HuH-7.5 (cell line): Measurements from ENCODE around the gene RASGRP3.
"Not testable (repeated sequence)": the region's sequence is repeated elsewhere in the genome, so short reads cannot be mapped to it uniquely, and the experiment has no call there.

Experiments used
- DNase-seq: peaks from one replicate; pipeline ENCODE4 v3.0.0; 2011; ENCODE audit warnings: low spot score

Gene RASGRP3, protein sequence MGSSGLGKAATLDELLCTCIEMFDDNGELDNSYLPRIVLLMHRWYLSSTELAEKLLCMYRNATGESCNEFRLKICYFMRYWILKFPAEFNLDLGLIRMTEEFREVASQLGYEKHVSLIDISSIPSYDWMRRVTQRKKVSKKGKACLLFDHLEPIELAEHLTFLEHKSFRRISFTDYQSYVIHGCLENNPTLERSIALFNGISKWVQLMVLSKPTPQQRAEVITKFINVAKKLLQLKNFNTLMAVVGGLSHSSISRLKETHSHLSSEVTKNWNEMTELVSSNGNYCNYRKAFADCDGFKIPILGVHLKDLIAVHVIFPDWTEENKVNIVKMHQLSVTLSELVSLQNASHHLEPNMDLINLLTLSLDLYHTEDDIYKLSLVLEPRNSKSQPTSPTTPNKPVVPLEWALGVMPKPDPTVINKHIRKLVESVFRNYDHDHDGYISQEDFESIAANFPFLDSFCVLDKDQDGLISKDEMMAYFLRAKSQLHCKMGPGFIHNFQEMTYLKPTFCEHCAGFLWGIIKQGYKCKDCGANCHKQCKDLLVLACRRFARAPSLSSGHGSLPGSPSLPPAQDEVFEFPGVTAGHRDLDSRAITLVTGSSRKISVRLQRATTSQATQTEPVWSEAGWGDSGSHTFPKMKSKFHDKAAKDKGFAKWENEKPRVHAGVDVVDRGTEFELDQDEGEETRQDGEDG

DNA sequence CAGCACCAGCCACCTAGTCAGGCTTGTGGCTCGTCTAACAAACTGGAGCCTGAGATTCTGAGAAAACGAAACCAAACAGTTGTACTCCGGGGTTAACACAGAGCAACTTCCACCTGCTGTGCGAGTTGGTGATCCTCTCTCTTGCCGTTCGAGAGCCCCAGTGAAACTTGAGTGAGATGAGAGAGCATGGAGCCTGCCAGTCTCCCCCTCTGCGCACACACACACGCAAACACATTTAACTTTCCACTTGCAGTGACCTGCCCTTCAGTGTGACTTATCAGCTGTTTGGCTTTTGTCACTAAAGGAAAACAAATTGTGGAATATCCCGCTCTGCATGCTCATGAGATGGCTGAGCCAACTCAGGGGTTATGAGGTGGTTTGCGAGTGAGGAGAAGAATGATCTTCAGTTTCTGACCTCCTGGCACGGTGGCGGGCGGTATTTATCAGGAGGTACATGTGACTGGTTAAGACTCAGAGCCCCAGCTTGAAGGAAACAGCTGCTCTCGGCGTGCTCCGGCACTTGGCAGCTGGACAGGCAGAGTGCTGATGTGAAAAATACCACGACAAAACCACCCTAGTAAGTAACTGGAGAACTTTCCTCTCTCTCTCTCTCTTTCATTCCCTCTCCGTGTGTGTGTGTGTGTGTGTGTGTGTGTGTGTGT is at the start of gene RASGRP3:
Gene RASGRP3 (plus strand): TSS at position 519 of the 662 bp plus-strand sequence. CDS start 38,488 bp downstream, outside the sequence.
- DNase-seq, result peak; percentile 28

DNA sequence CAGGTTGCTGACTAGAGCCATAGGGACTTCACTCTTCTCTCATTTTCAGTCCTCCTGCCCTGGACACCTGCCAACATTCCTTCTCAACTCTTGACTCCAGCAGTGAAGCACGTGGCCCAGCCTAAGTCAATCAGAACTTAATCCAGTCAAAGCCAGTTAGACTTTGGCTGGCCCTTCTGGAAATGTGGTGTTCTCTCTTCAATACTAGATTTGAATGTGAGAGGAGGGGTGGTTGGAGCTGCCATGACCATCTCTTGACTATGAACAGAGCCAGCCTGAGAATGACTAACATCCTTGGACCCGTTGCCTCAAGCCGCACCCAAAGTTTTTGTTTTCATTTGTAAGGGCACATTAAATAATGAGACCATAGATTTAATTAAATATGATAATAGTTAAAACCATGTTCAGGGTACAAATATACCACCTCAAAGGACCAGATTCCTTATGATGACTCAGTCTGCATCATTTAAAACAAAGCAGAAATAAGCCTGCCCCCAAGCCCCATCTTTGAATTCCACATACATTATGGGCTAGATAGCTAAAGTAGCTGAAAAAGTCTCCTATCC is 49.7 kb upstream of the RASGRP3 start:
- peak; percentile 31 for DNase-seq

DNA sequence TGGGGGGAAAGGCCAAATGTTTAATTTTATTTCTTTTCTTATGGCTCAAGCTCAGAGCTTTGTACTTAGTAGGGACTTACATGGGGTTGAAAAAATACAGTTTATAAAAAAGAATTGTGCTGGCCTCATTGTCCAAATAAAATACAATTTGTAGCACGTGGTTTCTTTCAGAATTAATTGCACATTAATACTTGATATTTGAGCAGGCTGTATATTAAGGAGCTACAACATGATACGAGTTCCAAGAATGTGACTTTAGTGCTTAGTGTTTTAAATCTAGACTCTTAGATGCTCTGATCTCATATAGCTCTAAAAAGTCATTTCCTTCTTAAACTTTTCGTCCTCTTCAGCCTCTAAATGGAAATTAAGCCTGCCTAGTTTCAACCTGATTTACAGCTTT is 46.4 kb upstream of the RASGRP3 start:
- DNase-seq, result no peak

DNA sequence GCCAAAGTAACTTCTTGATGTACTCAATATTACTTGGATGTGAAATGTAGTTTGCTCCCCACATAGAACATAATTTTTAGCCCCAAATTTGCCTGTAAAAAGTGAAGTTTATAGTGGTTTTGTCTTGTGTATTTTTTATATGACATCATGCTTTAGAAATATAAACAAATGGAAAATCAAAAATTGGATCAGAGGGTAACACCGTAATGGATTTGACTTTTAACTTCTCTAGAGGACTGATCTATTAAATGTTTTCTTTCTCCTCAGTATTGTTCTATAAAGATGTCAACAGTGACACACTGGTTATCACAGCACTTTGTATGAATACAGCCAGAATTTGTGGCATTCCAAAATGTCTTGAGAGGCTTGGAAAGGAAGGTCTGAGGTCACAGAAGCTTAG is 45.6 kb upstream of the RASGRP3 start:
- DNase-seq, result no peak

DNA sequence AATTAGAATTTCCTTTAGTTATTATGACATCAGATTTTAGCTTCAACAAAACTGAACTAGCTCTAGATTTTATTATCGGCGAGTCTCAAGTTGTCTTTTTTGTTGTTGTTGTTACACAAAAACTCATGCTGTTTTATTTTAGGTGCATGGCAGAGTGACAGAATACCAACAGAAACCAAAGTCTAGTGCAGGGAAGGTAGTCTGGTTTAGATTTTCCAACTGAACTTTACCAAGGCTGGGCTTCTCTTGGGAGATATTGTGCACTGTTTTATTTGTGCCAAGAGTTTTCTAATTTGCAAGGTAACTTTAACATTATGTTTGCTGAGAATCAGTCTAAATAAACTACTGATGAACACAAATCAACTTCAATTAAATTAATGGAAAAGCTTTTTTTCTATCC is 43.6 kb upstream of the RASGRP3 start:
- no peak for DNase-seq

DNA sequence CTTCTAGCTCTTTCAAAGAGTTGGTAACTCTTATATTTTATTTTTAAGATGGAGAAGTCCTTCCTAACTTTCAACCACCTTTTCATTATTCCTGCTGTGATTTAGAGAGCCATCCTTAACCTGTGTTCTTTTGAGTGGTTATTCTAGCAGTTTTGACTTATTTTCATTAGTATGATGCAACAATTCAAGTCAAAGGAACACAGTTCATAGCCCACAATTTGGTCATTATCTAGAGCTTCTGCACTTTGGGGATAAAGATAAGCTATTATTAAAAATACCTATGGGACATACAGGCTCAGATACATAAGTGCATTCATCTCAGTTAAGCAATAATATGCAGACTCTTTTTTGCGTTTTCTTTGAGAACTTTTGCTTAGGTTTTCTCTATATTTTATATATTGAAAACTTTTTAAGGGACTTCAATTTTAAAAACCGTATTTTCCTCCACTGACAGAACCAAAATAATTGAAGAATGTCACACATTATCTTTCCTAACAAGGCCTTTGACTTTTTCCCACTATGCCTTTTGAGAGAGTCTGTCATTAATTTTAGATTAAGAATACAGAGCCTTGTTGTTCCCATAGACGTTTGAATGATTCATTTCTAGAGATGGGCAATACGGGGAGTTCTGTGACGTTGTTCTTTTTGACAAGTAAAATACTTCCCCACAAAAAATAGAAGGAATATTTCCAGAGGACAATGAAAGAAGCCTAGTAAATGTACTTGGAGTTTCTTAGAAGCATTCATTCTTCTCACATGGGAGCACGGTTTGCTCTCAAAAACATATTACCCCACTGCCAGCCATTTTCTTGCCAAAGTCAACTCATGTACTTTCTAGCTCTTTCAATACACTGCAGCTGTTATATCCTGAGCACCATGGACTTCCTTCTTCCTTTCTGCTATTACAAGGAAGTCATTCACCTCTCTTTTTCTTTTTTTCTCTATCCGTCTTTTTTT is 42.9 kb upstream of the RASGRP3 start:
- DNase-seq, result no peak

DNA sequence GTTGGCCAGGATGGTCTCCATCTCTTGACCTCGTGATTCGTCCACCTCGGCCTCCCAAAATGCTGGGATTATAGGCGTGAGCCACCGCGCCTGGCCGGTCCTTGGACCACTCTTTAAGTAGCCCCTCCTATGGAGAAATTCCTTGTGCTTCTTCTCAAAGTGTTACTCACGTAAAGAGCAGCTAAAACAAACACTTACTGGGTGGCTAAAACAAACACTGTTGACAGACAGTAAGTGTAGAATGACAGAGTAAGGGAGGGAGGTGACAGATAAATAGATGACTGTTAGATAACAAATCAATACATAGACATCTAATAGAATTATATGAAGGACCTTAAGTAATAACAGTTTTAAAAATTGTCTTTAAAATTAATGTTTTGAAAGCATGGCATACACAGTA is 40.9 kb upstream of the RASGRP3 start:
- DNase-seq, result no peak

DNA sequence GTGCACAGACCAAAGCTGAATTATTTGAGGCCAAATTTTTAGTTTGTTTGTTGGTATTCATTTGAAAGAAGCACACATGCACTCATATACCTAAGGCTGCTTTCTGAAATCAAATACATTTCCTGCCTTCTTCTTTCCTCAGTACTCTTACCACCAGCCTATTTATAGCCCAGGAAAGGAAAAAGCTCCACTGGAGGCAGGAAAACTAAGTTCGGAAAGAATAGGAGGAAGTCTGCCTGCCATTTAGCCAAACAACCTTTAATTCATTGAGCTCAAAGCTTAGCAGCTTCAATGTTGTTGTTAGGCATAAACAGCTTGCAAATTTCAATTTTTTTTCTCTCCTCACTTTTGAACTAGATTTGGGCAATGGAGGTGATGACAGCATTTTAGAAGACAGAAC is 40.4 kb upstream of the RASGRP3 start:
- DNase-seq, result no peak

DNA sequence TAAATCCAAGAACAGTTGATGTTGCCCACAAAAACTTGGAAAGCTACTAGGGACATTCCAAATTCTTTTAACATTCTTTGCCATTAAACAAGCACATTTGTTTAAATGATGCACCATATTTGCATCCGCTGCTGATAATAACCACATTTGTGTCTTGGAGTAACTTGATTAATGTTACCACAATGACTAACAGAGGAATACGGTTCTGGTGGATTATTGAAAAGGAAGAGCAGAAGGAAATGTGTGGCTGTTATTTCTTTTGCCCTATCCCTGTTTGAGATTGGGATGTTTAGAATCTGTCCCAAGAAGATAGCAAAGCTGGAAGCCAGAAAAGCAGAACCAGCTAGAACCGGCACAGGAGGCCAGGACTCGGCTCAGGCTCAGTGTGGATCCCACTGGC is 39.2 kb upstream of the RASGRP3 start:
- DNase-seq, result no peak

DNA sequence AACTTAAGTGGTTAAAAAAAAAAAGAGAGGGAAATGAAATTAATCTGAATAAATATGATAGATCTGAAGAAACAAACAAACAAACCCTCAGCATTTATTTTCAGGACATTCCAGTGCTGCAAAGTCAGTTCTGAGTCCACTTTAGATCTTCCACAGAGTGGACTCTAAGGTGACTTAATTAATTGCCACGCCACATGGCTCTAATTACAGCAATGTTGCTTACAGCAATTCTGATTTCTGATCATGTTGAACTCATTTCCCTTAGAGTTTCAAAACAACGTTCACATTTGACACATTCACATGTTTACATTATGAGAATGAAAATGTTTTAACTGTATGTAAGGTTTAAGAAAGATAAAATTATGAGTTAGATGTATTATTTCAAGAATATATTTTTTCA is 38.6 kb upstream of the RASGRP3 start:
- no peak for DNase-seq

DNA sequence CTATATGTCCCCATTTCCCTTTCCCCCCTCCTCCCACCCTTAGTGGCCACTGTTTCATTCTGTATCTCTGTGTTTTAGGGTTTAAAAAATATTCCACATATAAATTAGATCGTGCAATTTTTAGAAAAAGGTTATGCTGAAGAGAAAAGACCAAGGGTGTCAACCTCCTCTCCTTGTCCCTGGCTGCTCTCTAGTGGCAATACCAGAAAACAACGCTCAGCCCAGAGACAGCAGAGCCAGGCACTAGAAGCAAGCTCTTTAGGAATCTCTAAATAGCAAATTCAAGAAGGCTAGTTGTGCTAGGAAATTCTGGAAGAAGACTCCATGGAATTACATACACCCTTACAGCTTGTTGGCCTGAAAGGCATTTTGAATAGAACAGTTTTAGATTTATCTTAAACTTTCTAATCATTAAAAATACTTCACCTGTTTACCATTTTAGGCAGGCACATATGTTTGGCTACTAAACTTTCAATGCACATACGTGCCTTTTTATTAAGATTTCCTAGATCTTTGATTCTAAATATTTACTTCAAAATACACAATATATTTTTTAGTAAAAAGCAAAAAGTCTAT is 35.1 kb upstream of the RASGRP3 start:
- DNase-seq, result peak; percentile 49

DNA sequence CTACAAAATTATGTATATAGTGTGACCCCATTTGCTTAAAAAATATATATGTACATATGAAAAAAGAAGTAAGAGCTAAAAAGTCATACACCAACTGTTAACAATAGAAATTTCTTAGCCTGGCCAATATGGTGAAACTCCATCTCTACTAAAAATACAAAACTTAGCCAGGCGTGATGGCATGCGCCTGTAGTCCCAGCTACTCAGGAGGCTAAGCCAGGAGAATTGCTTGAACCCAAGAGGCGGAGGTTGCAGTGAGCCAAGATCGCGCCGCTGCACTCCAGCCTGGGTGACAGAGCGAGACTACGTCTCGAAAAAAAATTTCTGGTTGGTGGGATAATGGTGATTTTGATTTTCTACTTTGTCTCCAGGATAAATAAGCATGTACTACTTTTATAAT is 34.4 kb upstream of the RASGRP3 start:
- not testable (repeated sequence) for DNase-seq

DNA sequence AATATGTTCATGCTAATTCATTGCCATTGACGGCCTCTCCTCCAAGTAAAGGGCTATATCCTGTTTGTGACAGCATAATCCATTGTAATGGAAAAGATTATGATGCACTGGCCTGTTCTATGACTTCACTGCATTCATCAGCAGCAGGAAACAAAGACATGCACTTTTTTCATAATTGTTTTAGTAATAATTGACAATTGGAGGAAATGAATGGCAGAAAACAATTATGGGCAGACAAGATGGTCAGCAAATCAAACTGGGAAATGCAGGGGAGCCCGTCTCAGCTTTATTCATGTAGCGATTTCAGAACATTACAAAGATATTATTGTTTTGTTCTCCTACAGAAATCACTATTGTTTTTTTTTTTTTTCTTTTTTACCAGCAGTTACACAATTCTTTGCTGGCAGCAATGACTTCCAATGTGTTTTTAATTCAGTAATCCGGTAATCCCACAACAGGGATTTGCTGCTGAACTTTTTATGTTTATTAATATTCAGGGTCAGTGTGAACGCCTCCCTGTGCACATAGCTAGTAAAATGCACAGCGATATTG is 33.8 kb upstream of the RASGRP3 start:
- DNase-seq, result no peak

DNA sequence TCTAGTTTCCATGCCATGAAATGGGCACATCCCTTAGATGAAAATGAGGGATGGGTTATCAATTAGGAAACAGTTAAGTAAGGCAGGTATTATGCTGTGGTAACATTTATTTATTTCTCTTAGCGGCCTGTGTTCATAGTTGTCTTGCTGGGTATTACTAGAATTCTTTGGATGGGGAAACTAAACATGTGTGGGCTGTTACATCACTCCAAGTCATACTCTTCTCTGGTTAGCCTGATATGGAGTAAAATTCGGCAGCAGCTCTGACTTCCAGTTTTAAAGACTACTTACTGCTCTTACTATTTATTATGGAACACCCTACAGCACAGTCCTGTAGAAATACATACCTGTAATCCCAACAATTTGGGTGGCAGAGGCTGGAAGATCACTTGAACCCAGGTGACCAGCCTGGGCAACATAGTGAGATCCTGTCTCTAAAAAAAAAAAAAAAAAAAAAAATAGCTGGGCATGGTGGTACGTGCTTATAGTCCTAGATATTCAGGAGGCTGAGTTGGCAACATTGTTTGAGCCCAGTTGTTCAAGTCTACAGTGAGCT is 33.1 kb upstream of the RASGRP3 start:
- DNase-seq, result no peak

DNA sequence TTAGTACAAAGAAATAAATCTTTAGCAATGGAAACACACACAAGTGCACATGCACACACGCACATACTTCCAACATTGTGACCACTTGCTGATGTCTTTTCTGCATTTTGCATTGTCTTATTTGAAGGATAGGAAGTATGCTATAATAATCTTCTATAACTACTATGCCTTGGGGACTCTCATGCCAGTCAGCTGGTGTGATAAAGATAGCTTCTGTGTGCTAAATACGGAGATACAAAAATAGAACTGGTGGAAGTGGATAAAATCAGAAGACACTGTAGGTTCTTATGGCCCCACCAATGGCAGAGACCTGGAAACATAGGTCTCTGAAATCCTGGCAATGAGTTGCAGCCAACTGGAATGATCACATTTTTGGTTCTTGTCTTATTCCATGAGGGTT is 31.5 kb upstream of the RASGRP3 start:
- no peak for DNase-seq

DNA sequence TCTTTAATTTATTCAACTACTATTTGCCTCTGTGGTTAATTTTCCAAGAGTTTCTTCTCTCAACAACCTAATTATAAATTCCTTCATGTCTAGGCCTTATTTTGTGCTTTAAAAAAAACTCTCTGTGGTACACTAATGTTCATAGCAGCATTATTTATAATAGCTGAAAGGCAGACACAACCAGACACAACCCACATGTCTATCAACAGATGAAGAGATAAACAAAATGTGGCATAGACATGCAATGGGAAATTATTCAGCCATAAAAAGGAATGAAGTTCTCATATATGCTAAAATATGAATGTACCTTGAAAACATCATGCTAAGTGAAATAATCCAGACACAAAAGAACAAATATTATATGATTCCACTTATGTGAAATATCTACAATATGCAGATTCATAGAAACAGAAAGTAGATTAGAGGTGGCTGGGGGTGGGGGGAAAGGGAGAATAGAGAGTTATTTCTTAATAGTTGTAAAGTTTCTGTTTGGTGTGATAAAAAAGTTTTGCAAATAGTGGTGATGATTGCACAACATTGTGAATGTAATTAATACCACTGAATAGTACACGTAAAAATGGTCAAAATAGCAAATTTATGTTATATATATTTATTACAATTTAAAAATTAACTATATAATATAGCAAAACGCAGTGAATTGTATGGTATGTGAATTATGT is 28.1 kb upstream of the RASGRP3 start:
- DNase-seq, result no peak

DNA sequence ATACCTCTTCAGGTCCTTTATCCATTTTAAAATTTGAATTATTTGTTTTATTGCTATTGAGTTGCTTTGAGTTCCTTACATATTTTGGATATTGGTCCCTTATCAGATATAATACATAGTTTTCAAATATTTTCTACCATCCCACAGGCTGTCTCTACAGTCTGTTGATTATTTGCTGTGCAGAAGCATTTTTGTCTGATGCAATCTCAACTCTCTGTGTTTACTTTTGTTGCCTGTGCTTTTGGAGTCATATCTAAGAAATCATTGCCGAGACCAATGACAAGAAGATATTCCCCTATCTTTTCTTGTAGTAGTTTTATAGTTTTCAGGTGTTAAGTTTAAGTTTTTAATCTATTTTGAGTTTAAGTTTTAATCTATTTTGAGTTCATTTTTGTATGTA is 25.2 kb upstream of the RASGRP3 start:
- DNase-seq, result no peak

DNA sequence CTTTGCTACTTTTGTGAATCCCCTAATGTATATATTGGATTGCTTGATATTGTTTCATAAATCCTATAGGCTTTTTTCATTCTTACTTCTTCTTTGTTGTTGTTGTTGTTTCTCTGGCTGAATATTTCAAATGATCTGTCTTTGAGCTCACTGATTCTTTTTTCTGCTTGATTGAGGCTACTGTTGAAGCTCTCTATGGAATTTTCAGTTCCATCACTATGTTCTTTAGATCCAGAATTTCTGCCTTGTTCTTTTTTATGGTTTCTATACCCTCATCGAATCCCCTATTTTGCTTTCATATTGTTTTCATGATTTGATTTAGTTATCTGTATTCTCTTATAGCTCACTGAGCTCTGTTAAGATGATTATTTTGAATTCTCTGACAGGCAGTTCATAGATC is 24.6 kb upstream of the RASGRP3 start:
- no peak for DNase-seq

DNA sequence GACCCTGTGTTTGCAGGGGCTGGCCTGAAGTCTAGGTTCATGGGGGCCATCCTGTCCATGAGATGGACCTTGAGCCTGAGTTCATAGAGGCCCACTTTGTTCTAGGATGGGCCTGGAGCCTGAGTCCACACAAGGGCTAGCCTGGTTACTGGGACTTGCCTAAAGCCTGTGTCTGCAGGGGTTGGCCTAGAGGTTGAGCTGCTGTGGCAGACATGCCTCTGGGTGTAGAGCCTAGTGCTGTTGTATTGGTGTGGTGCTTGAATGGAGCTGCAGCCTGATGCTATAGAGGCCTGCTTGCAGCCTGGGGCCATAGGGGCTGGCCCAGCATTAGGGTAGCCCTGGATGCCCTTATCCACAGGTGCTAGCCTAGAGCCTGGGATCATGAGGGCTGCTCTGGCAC is 23.9 kb upstream of the RASGRP3 start:
- DNase-seq, result no peak

DNA sequence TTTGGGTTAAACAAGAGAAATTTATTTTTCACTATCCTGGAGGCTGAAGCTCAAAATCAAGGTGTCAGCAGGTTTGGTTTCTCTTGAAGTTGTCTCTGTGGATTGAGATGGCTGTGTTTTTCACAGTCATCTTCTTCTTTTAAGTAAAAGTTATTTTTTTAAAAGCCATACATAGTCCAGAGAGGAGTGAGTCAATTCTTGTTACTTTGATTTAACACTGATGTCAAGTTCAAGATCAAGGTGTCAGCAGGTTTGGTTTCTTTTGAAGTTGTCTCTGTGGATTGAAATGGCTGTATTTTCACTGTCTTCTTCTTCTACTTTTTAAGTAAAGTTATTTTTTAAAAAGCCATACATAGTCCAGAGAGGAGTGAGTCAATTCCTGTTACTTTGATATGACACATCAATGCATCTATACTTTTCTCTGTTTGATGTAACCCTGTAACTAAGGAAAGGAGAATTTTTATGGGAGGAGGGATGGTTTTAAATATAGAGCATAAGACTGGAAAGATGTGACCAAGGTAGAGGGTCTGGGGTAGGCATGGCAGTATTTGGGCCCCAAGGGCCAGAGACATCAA is 22.5 kb upstream of the RASGRP3 start:
- DNase-seq, result no peak
